Measurements from ENCODE around the gene GAN.

- no peak for TF ChIP-seq EZH2 (IDR thresholded peaks at IDR 0.05; ENCODE audit: insufficient read depth, poor library complexity, severe bottlenecking)
- no peak for TF ChIP-seq EZH2phosphoT487 (IDR thresholded peaks at IDR 0.05; ENCODE audit: insufficient read depth, low read depth)
Observed at GRCh38 chr16:81327011-81327410, 12.2 kb downstream of the GAN start.

Measured in GM23248 (cell line).